Measurements from ENCODE around the gene CBR3. TPM values are rescaled to one million over a fixed set of nuclear protein-coding genes. Genes with fewer than 3 reads are reported as not detected.

CBR3 gene
- total RNA-seq, 1 experiment from 2014 or later: 1.6 TPM

GRCh38 chr21:36117286-36117741, 17.6 kb upstream of the CBR3 start:
- ChIA-PET CTCF (no interaction called here), POLR2A (no interaction called here)
- intact Hi-C loops (cut with micrococcal nuclease; ENCODE audit: unreplicated experiment): no loop called here

GRCh38 chr21:36120304-36120888, 14.5 kb upstream of the CBR3 start:
- POLR2A ChIA-PET: no interaction called here
- intact Hi-C loops (cut with micrococcal nuclease; ENCODE audit: unreplicated experiment): no loop called here
- ATAC-seq (no peak), DNase-seq (ENCODE audit: low read depth, low spot score) (no peak)
- Histone ChIP-seq H3K27me3 (ENCODE audit: control insufficient read depth, insufficient read depth, low read length) (no peaks in the 10 kb centered on the region), H3K36me3 (ENCODE audit: control insufficient read depth, insufficient read depth, low read length) (no peaks in the 10 kb centered on the region), H3K4me3 (ENCODE audit: low read depth in 2 of 2, low read length in 2 of 2) (no peak overlapping the region), H3K4me1 (ENCODE audit: control insufficient read depth, insufficient read depth, low read length) (no peaks in the 10 kb centered on the region), H3K9me3 (ENCODE audit: control insufficient read depth, insufficient read depth, low read depth, low read length) (no peaks in the 10 kb centered on the region), H3K27ac (ENCODE audit: low read length) (no peak overlapping the region)
- CTCF ChIA-PET: no interaction called here
- no peak for TF ChIP-seq SIN3A (IDR thresholded peaks at IDR 0.05; ENCODE audit: borderline replicate concordance, insufficient read depth, low read depth, low read length)
- no peak for TF ChIP-seq TCF7L2 (IDR thresholded peaks at IDR 0.05; ENCODE audit: low read depth, low read length)
- no peak for TF ChIP-seq CTCF (IDR thresholded peaks at IDR 0.05)
- no peak for TF ChIP-seq POLR2AphosphoS5 (IDR thresholded peaks at IDR 0.05; ENCODE audit: low read depth, low read length)
- no peak for TF ChIP-seq REST (IDR thresholded peaks at IDR 0.05; ENCODE audit: insufficient read depth in 1 of 2, low read depth in 2 of 2, low read length in 1 of 2)
- BruUV-seq (replicated peaks): no TSS peak
- in situ Hi-C loops (cut with HindIII; ENCODE audit: low pct_unique_long_range_greater_than_20kb, low sequenced_read_pairs): no loop called here

More at GRCh38 chr21:36117286-36117741, 17.6 kb upstream of the CBR3 start:
- TF ChIP-seq TCF7L2 (IDR thresholded peaks at IDR 0.05; ENCODE audit: low read depth, low read length) (no peak), REST (IDR thresholded peaks at IDR 0.05; ENCODE audit: insufficient read depth in 1 of 2, low read depth in 2 of 2, low read length in 1 of 2) (no peak)
- in situ Hi-C loops (cut with HindIII; ENCODE audit: low pct_unique_long_range_greater_than_20kb, low sequenced_read_pairs): no loop called here
- Histone ChIP-seq H3K27me3 (ENCODE audit: control insufficient read depth, insufficient read depth, low read length) (no peaks in the 10 kb centered on the region), H3K36me3 (ENCODE audit: control insufficient read depth, insufficient read depth, low read length) (no peaks in the 10 kb centered on the region), H3K9me3 (ENCODE audit: control insufficient read depth, insufficient read depth, low read depth, low read length) (no peaks in the 10 kb centered on the region), H3K4me1 (ENCODE audit: control insufficient read depth, insufficient read depth, low read length) (peaks cover 3% of the 10 kb centered on the region), H3K4me3 (ENCODE audit: low read depth in 2 of 2, low read length in 2 of 2) (no peak overlapping the region), H3K27ac (ENCODE audit: low read length) (no peak overlapping the region)
- BruUV-seq (replicated peaks): no TSS peak
- no peak for DNase-seq (ENCODE audit: low read depth, low spot score)
- no peak for ATAC-seq
